PC-3 (cell line): Measurements from ENCODE around the gene ZC3H14. TPM values are rescaled to one million over a fixed set of nuclear protein-coding genes. Genes with fewer than 3 reads are reported as not detected.

ENCODE experiments used
- ATAC-seq: fragments of 200-7000 bp; cut with Tn5 transposase; 2 replicates; pipeline ENCODE4 v1.9.1; 2020; ENCODE audit warnings: mild to moderate bottlenecking, moderate library complexity
- BruUV-seq: library from RNA; stranded (reverse); fragments of 400-500 nt; replicated peaks from 2 replicates; lab custom pipeline; 2021; lab: Mats Ljungman, UMichigan
- CTCF ChIA-PET: fragments of 300-600 bp; sonication (Branson Sonifier 250); formaldehyde crosslinking; loops from one replicate; lab custom pipeline; 2022; ENCODE audit warnings: antibody characterized with exemption; lab: Charles Lee
- POLR2A ChIA-PET: fragments of 300-600 bp; sonication (Branson Sonifier 250); formaldehyde crosslinking; loops from one replicate; lab custom pipeline; 2022; ENCODE audit warnings: antibody characterized with exemption; ENCODE audit not compliant: unreplicated experiment; lab: Charles Lee
- DNase-seq: peaks from one replicate; pipeline ENCODE4 v3.0.0-alpha.2; 2015
- H2AFZ ChIP-seq: fragments of 300-600 bp; sonication (generic); 2 replicates; pipeline ENCODE4 v1.6.0; 2016; ENCODE audit warnings: antibody characterized with exemption, low read length
- H3F3A ChIP-seq: fragments of 300-600 bp; sonication (generic); one replicate; pipeline ENCODE4 v1.6.0; 2017; ENCODE audit warnings: antibody characterized with exemption, low read length, control low read depth, mild to moderate bottlenecking; ENCODE audit not compliant: unreplicated experiment
- H3K27ac ChIP-seq: fragments of 300-600 bp; sonication (generic); 2 replicates; pipeline ENCODE4 v1.5.1; 2016; ENCODE audit warnings: mild to moderate bottlenecking, low read length
- H3K27me3 ChIP-seq: fragments of 300-600 bp; sonication (generic); 2 replicates; pipeline ENCODE4 v1.6.1; 2016; ENCODE audit warnings: low read length, mixed read lengths
- H3K36me3 ChIP-seq: fragments of 300-600 bp; sonication (generic); 2 replicates; pipeline ENCODE4 v1.6.1; 2016; ENCODE audit warnings: low read depth, mixed run types, low read length, mixed read lengths
- H3K4me1 ChIP-seq: fragments of 300-600 bp; sonication (generic); 2 replicates; pipeline ENCODE4 v1.5.1; 2016; ENCODE audit warnings: low read length; ENCODE audit not compliant: insufficient read depth
- H3K4me2 ChIP-seq: fragments of 300-600 bp; sonication (generic); 2 replicates; pipeline ENCODE4 v1.6.0; 2016; ENCODE audit warnings: low read length
- H3K4me3 ChIP-seq: fragments of 300-600 bp; sonication (generic); 2 replicates; pipeline ENCODE4 v1.5.1; 2016; ENCODE audit warnings: mild to moderate bottlenecking, low read length, mixed read lengths
- H3K79me2 ChIP-seq: fragments of 300-600 bp; sonication (generic); 2 replicates; pipeline ENCODE4 v1.6.1; 2017; ENCODE audit warnings: low read length, mixed read lengths
- H3K9ac ChIP-seq: fragments of 300-600 bp; sonication (generic); 2 replicates; pipeline ENCODE4 v1.6.0; 2016; ENCODE audit warnings: mild to moderate bottlenecking, low read length
- H3K9me2 ChIP-seq: fragments of 300-600 bp; sonication (generic); replicated peaks from 2 replicates; pipeline ENCODE4 v1.6.1; 2016; ENCODE audit warnings: mixed run types, low read length, mixed read lengths
- H3K9me3 ChIP-seq: fragments of 300-600 bp; sonication (generic); 2 replicates; pipeline ENCODE4 v1.6.1; 2016; ENCODE audit warnings: low read length, mixed read lengths
- H4K20me1 ChIP-seq: fragments of 300-600 bp; sonication (generic); 2 replicates; pipeline ENCODE4 v1.6.1; 2016; ENCODE audit warnings: low read length, mixed read lengths
- CTCF ChIP-seq: fragments of 300-600 bp; sonication (generic); conservative IDR thresholded peaks from 2 replicates; pipeline ENCODE4 v1.5.1; 2017; ENCODE audit warnings: antibody characterized with exemption, low read depth, mild to moderate bottlenecking, low read length
- EZH2 ChIP-seq: fragments of 300-600 bp; sonication (generic); IDR thresholded peaks from one replicate; pipeline ENCODE4 v1.6.1; 2017; ENCODE audit warnings: antibody characterized with exemption, mild to moderate bottlenecking, low read length; ENCODE audit not compliant: unreplicated experiment
- EZH2phosphoT487 ChIP-seq: fragments of 300-600 bp; sonication (generic); IDR thresholded peaks from 2 replicates; pipeline ENCODE4 v1.6.1; 2018; ENCODE audit warnings: mild to moderate bottlenecking, antibody characterized with exemption, low read length, borderline replicate concordance
- intact Hi-C: fragments of 100-400 bp; cut with micrococcal nuclease; formaldehyde crosslinking; loops from 2 replicates; pipeline ENCODE4 v1.9.0; 2023
- total RNA-seq: library from RNA; depleted of rRNA; stranded (reverse); fragments of >200 nt; gene quantifications from 2 replicates; pipeline ENCODE4 v1.2.3, GENCODE V29; 2014

ZC3H14 gene
- total RNA-seq, 1 experiment from 2014 or later = 58.2 TPM

GRCh38 chr14:88541324-88541723, 21.5 kb upstream of the ZC3H14 start:
- Histone ChIP-seq H3F3A (no peaks in the 10 kb centered on the region), H3K9me3 (no peaks in the 10 kb centered on the region), H2AFZ (no peak overlapping the region), H3K9me2 (no peaks in the 10 kb centered on the region), H3K4me3 (no peak overlapping the region), H3K4me1 (no peaks in the 10 kb centered on the region), H3K36me3 (no peaks in the 10 kb centered on the region; the same call in 1 of the 2 replicates), H3K79me2 (0 out of 2 replicates have a peak, but pooled peaks cover 5% of the 10 kb centered on the region), H3K27me3 (no peaks in the 10 kb centered on the region), H3K9ac (no peak overlapping the region), H4K20me1 (0 out of 2 replicates have a peak, but pooled peaks cover 3% of the 10 kb centered on the region), H3K27ac (no peak overlapping the region), H3K4me2 (no peak overlapping the region)
- ChIA-PET POLR2A (no interaction called here), CTCF (no interaction called here)
- intact Hi-C loops = no loop called here
- DNase-seq (no peak), ATAC-seq (peak; percentile 54)
- BruUV-seq = no TSS peak
- no peak for TF ChIP-seq EZH2
- TF ChIP-seq CTCF = no peak
- TF ChIP-seq EZH2phosphoT487 = no peak

GRCh38 chr14:88542857-88543795, 19.7 kb upstream of the ZC3H14 start:
- ChIA-PET CTCF (no interaction called here), POLR2A (no interaction called here)
- H3K79me2 ChIP-seq = 0 out of 2 replicates have a peak, but pooled peaks cover 5% of the 10 kb centered on the region
- no peaks in the 10 kb centered on the region; the same call in 1 of the 2 replicates for H3K36me3 ChIP-seq
- 0 out of 2 replicates have a peak, but pooled peaks cover 3% of the 10 kb centered on the region for H4K20me1 ChIP-seq
- ATAC-seq (no peak), DNase-seq (no peak)
- H3K27me3 ChIP-seq = no peaks in the 10 kb centered on the region
- no peak overlapping the region for H2AFZ ChIP-seq
- H3K4me3 ChIP-seq = no peak overlapping the region
- intact Hi-C loops = no loop called here
- no peaks in the 10 kb centered on the region for H3K9me2 ChIP-seq
- TF ChIP-seq CTCF = no peak
- no peak for TF ChIP-seq EZH2
- TF ChIP-seq EZH2phosphoT487 = no peak
- no TSS peak for BruUV-seq
- H3K9me3 ChIP-seq = no peaks in the 10 kb centered on the region
- H3K4me1 ChIP-seq = no peaks in the 10 kb centered on the region
- H3F3A ChIP-seq = no peaks in the 10 kb centered on the region
- H3K4me2 ChIP-seq = no peak overlapping the region
- H3K27ac ChIP-seq = no peak overlapping the region
- no peak overlapping the region for H3K9ac ChIP-seq
